DOHH2 (cell line): ENCODE data around the gene SLC35F6.
A peak's percentile ranks its signal among the peaks of the same experiment; 100 is the strongest.
"Not testable (repeated sequence)": the region's sequence is repeated elsewhere in the genome, so short reads cannot be mapped to it uniquely, and the experiment has no call there.

ENCODE experiments used
- H3F3A ChIP-seq: fragments of 200-600 bp; sonication (generic), shearing (Covaris generic); 2 replicates; pipeline ENCODE4 v1.6.0; 2016; ENCODE audit warnings: antibody characterized with exemption, mild to moderate bottlenecking; ENCODE audit not compliant: control insufficient read depth, insufficient read depth
- H3K27ac ChIP-seq: fragments of 200-600 bp; sonication (generic); 2 replicates; pipeline ENCODE4 v1.5.1; 2014; ENCODE audit warnings: low read depth, mild to moderate bottlenecking, low read length, moderate library complexity
- H3K27me3 ChIP-seq: fragments of 200-600 bp; sonication (generic); 2 replicates; pipeline ENCODE4 v1.6.1; 2014; ENCODE audit warnings: mild to moderate bottlenecking, low read length, mixed read lengths; ENCODE audit not compliant: control insufficient read depth
- H3K36me3 ChIP-seq: fragments of 200-600 bp; sonication (generic); 2 replicates; pipeline ENCODE4 v1.6.1; 2014; ENCODE audit warnings: mild to moderate bottlenecking, low read length, moderate library complexity, mixed read lengths; ENCODE audit not compliant: control insufficient read depth
- H3K4me1 ChIP-seq: fragments of 200-600 bp; sonication (generic); 2 replicates; pipeline ENCODE4 v1.6.1; 2014; ENCODE audit warnings: mild to moderate bottlenecking, low read length, mixed read lengths; ENCODE audit not compliant: control insufficient read depth
- H3K4me2 ChIP-seq: fragments of 200-600 bp; sonication (generic); 2 replicates; pipeline ENCODE4 v1.6.0; 2014; ENCODE audit warnings: mild to moderate bottlenecking, low read length, moderate library complexity
- H3K4me3 ChIP-seq: fragments of 200-600 bp; sonication (generic); 2 replicates; pipeline ENCODE4 v1.5.1; 2014; ENCODE audit warnings: mild to moderate bottlenecking, low read length, mixed read lengths
- H3K79me2 ChIP-seq: fragments of 200-600 bp; sonication (generic); 2 replicates; pipeline ENCODE4 v1.6.1; 2014; ENCODE audit warnings: mild to moderate bottlenecking, low read length, mixed read lengths; ENCODE audit not compliant: control insufficient read depth
- H3K9me2 ChIP-seq: fragments of 200-600 bp; sonication (generic); replicated peaks from 2 replicates; pipeline ENCODE4 v1.6.1; 2014; ENCODE audit warnings: mild to moderate bottlenecking, low read length, mixed read lengths; ENCODE audit not compliant: control insufficient read depth
- H3K9me3 ChIP-seq: fragments of 200-600 bp; sonication (generic); 2 replicates; pipeline ENCODE4 v1.6.1; 2014; ENCODE audit warnings: antibody characterized with exemption, low read length, mixed read lengths; ENCODE audit not compliant: control insufficient read depth, insufficient read depth
- H4K20me1 ChIP-seq: fragments of 200-600 bp; sonication (generic); 2 replicates; pipeline ENCODE4 v1.6.0; 2014; ENCODE audit warnings: low read depth, mild to moderate bottlenecking, antibody characterized with exemption, low read length, moderate library complexity; ENCODE audit not compliant: control insufficient read depth, insufficient read depth
- EZH2phosphoT487 ChIP-seq: fragments of 200-600 bp; sonication (generic); IDR thresholded peaks from 2 replicates; pipeline ENCODE4 v1.6.1; 2017; ENCODE audit warnings: borderline replicate concordance, mild to moderate bottlenecking, antibody characterized with exemption, low read length, moderate library complexity, mixed read lengths
- TF ChIP-seq, protein P1 (sequence below): fragments of 200-600 bp; sonication (generic); IDR thresholded peaks from one replicate; pipeline ENCODE4 v1.5.1; 2014; ENCODE audit warnings: antibody characterized with exemption, mild to moderate bottlenecking, low read depth, low read length; ENCODE audit not compliant: poor library complexity, severe bottlenecking

The SLC35F6 gene

DNA sequence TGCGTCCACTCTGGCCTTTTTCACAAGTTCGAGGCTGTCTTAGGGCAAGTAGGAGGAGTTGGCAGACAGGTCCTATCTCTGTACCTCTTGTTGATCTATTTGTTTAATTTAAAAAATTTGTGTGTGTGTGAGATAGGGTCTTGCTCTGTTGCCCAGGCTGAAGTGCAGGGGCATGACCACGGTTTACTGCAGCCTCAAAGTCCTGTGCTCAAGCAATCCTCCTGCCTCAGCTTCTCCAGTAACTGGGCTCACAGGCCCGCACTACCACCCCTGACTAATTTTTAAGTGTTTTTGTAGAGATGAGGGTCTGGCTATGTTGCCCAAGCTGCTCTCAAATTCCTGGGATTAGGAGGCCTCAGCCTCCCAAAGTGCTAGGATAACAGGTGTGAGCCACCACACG lies 4.2 kb upstream of the SLC35F6 start:
- no peak for TF ChIP-seq EZH2phosphoT487
- TF ChIP-seq, protein P1, sequence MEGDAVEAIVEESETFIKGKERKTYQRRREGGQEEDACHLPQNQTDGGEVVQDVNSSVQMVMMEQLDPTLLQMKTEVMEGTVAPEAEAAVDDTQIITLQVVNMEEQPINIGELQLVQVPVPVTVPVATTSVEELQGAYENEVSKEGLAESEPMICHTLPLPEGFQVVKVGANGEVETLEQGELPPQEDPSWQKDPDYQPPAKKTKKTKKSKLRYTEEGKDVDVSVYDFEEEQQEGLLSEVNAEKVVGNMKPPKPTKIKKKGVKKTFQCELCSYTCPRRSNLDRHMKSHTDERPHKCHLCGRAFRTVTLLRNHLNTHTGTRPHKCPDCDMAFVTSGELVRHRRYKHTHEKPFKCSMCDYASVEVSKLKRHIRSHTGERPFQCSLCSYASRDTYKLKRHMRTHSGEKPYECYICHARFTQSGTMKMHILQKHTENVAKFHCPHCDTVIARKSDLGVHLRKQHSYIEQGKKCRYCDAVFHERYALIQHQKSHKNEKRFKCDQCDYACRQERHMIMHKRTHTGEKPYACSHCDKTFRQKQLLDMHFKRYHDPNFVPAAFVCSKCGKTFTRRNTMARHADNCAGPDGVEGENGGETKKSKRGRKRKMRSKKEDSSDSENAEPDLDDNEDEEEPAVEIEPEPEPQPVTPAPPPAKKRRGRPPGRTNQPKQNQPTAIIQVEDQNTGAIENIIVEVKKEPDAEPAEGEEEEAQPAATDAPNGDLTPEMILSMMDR: no peak
- H3K36me3 ChIP-seq: peaks cover 5% of the 10 kb centered on the region; the same call in 1 of the 2 replicates
- no peaks in the 10 kb centered on the region for H4K20me1 ChIP-seq
- no peaks in the 10 kb centered on the region for H3K27me3 ChIP-seq
- no peaks in the 10 kb centered on the region for H3K9me2 ChIP-seq
- no peak overlapping the region for H3K4me2 ChIP-seq
- no peak overlapping the region for H3K4me3 ChIP-seq
- H3K4me1 ChIP-seq: peaks cover 8% of the 10 kb centered on the region
- H3F3A ChIP-seq: no peaks in the 10 kb centered on the region
- no peaks in the 10 kb centered on the region for H3K9me3 ChIP-seq
- H3K27ac ChIP-seq: no peak overlapping the region
- H3K79me2 ChIP-seq: peaks cover 7% of the 10 kb centered on the region

DNA sequence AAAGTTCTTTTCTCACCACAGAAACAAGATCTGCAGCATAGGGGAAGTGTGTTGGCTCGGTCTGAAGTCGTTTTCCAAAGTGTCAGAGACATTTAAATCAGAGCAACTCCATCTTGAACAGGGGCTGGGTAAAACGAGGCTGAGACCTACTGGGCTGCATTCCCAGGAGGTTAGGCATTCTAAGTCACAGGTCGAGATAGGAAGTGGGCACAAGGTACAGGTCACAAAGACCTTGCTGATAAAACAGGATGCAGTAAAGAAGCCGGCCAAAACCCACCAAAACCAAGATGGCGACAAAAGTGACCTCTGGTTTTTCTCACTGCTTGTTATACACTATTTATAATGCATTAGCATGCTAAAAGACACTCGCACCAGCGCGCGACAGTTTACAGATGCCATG lies 3.1 kb upstream of the SLC35F6 start:
- peaks cover 19% of the 10 kb centered on the region for H3K4me1 ChIP-seq
- not testable (repeated sequence) for H3K4me3 ChIP-seq, H3K27ac ChIP-seq, H3K9me3 ChIP-seq, H3K36me3 ChIP-seq, H3K9me2 ChIP-seq, H3K4me2 ChIP-seq, H3K27me3 ChIP-seq, H4K20me1 ChIP-seq, H3F3A ChIP-seq
- H3K79me2 ChIP-seq: peaks cover 18% of the 10 kb centered on the region

DNA sequence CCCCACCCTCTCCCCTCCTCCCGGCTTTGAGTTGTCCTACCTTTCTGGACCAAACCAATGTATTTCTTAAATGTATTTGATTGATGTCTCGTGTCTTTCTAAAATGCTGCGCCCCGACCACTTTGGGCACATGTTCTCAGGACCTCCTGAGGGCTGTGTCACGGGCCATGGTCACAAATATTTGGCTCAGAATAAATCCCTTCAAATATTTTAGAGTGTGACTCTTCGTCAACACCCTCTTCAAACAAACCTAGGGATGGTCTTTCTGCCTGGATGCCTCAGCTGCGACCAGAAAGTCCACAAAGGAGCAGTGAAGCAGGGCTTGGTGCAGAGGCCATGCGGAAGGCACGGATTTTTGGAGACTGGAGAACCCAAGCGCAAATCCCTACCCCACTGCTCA lies 1.1 kb upstream of the SLC35F6 start:
- Histone ChIP-seq H3K79me2 (peaks cover 32% of the 10 kb centered on the region), H3K4me2 (no peak overlapping the region), H3K9me3 (no peaks in the 10 kb centered on the region), H3K9me2 (no peaks in the 10 kb centered on the region), H3K4me1 (peaks cover 19% of the 10 kb centered on the region), H3K27me3 (no peaks in the 10 kb centered on the region), H3F3A (no peaks in the 10 kb centered on the region), H3K4me3 (no peak overlapping the region), H3K36me3 (peaks cover 10% of the 10 kb centered on the region), H3K27ac (no peak overlapping the region), H4K20me1 (no peaks in the 10 kb centered on the region)
- no peak for TF ChIP-seq EZH2phosphoT487
- TF ChIP-seq, protein P1: no peak

DNA sequence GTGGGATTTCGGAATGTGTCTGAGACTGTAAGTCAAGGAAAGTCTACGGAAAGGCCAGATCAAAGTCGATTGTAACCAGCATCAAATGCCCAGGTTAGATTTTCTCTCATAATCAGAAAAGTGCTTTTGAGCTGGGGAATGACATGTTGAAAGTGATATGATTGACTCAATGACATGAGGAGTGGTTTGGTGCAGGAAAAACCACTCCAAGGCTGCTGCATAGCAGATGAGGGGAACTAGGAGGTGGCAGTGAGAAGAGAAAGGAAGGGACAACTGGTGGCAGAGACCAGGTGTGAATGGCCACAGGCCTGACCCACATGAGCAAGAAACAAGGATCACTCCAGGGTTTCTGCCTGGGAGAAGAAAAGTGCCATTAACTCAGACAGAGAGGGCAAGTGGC lies 822 bp downstream of the SLC35F6 start:
- Histone ChIP-seq H3K9me2 (no peaks in the 10 kb centered on the region), H3K27me3 (no peaks in the 10 kb centered on the region), H3K27ac (no peak overlapping the region), H3K4me2 (peak overlapping the region; percentile 99), H3K4me3 (peak overlapping the region; percentile 99), H3K36me3 (peaks cover 10% of the 10 kb centered on the region), H3F3A (no peaks in the 10 kb centered on the region), H3K79me2 (peaks cover 45% of the 10 kb centered on the region), H3K9me3 (no peaks in the 10 kb centered on the region), H4K20me1 (no peaks in the 10 kb centered on the region), H3K4me1 (peaks cover 19% of the 10 kb centered on the region)
- TF ChIP-seq, protein P1: no peak
- no peak for TF ChIP-seq EZH2phosphoT487
